Left renal cortex interstitium (tissue), 4 donors: ENCODE data around the gene PAX5. TPM values are rescaled to one million over a fixed set of nuclear protein-coding genes. Genes with fewer than 3 reads are reported as not detected.

Source experiments
- DNase-seq, 4 donors: peaks; one replicate each; pipeline ENCODE4 v3.0.0-alpha.2; 2013; ENCODE audit warnings: low read depth in 4 of 4, low spot score in 2 of 4, missing footprints in 1 of 4
- polyA plus RNA-seq, 4 donors: library from polyadenylated mRNA; unstranded; fragments of 120-200 nt; gene quantifications; one replicate each; pipeline ENCODE4 v1.2.1, GENCODE V29; 2013; ENCODE audit not compliant: insufficient read length in 4 of 4

PAX5 gene
- polyA plus RNA-seq, 4 donors = 0.16 to 0.28 (median 0.19) TPM

GRCh38 chr9:37037503-37038301 is 3.6 kb upstream of the PAX5 start:
- DNase-seq = no peak

- DNase-seq = no peak
These were observed 2.9 kb upstream of the PAX5 start for GRCh38 chr9:37036776-37037502.

- DNase-seq = no peak
These were observed 2.3 kb upstream of the PAX5 start for GRCh38 chr9:37036371-37036775.

GRCh38 chr9:37035648-37036370 is 1.7 kb upstream of the PAX5 start:
- peak in 1 of 4 donors; percentile 66 for DNase-seq

- DNase-seq = no peak
These were observed 1.0 kb upstream of the PAX5 start for GRCh38 chr9:37034938-37035647.

GRCh38 chr9:37034305-37034937 is 353 bp upstream of the PAX5 start:
- no peak for DNase-seq

- DNase-seq = no peak
These were observed 927 bp downstream of the PAX5 start for GRCh38 chr9:37033141-37033540.

GRCh38 chr9:37032713-37033112 is 1.4 kb downstream of the PAX5 start:
- no peak for DNase-seq

- DNase-seq = no peak
These were observed 2.2 kb downstream of the PAX5 start for GRCh38 chr9:37031902-37032301.

- no peak for DNase-seq
These were observed 3.0 kb downstream of the PAX5 start for GRCh38 chr9:37031081-37031480.

GRCh38 chr9:37030611-37030939 is 3.5 kb downstream of the PAX5 start:
- DNase-seq = no peak

- no peak for DNase-seq
These were observed 4.1 kb downstream of the PAX5 start for GRCh38 chr9:37029776-37030610.

GRCh38 chr9:37029304-37029775 is 4.7 kb downstream of the PAX5 start:
- DNase-seq = no peak

- no peak for DNase-seq
These were observed 5.5 kb downstream of the PAX5 start for GRCh38 chr9:37028420-37029031.

- peak in 3 of 4 donors; percentile 73 to 89 (median 85) for DNase-seq
These were observed 6.3 kb downstream of the PAX5 start for GRCh38 chr9:37027582-37028419.

- no peak for DNase-seq
These were observed 7.0 kb downstream of the PAX5 start for GRCh38 chr9:37026931-37027581.

- DNase-seq = no peak
These were observed 7.7 kb downstream of the PAX5 start for GRCh38 chr9:37026113-37026930.
